ENCODE measurements around the gene CAPN1.

DNA sequence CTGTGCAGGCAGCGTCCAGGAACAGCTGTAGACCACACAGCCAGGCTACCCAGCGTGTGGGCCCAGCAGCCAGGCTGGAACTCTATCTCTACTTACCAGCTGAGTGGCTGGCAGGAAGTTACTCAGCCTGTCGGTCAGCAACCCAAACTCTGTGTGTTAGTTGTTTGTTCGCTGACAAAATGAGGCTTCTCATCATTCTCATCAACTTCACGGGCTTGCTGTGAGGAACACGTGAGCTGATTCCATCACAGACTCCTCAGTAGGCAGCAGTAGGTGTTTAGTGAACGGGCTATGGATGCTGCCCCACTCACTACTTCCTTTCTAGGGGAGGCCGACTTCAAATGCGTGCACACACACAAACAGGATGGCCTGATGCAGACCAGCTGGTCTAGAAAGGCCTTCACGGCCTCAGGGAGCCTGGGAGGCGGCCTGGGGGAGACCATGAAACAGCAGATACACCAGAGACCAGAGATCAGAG lies 12.5 kb upstream of the CAPN1 start:
- TF ChIP-seq, protein P1, sequence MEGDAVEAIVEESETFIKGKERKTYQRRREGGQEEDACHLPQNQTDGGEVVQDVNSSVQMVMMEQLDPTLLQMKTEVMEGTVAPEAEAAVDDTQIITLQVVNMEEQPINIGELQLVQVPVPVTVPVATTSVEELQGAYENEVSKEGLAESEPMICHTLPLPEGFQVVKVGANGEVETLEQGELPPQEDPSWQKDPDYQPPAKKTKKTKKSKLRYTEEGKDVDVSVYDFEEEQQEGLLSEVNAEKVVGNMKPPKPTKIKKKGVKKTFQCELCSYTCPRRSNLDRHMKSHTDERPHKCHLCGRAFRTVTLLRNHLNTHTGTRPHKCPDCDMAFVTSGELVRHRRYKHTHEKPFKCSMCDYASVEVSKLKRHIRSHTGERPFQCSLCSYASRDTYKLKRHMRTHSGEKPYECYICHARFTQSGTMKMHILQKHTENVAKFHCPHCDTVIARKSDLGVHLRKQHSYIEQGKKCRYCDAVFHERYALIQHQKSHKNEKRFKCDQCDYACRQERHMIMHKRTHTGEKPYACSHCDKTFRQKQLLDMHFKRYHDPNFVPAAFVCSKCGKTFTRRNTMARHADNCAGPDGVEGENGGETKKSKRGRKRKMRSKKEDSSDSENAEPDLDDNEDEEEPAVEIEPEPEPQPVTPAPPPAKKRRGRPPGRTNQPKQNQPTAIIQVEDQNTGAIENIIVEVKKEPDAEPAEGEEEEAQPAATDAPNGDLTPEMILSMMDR (IDR thresholded peaks at IDR 0.05): no peak
- TF ChIP-seq POLR2AphosphoS5 (IDR thresholded peaks at IDR 0.05) (no peak), POLR2A (IDR thresholded peaks at IDR 0.05) (no peak), EP300 (IDR thresholded peaks at IDR 0.05) (no peak)
